ENCODE results near the gene UQCRC2.
"Not testable (repeated sequence)": the region's sequence is repeated elsewhere in the genome, so short reads cannot be mapped to it uniquely, and the experiment has no call there.

UQCRC2 gene

GRCh38 chr16:21952793-21953540 is at the start of gene UQCRC2:
UQCRC2 (plus strand) TSS chr16:21953361; CDS start chr16:21953424, 63 bp downstream.
- H3K4me1 ChIP-seq (ENCODE audit: control insufficient read depth in 5 of 5, insufficient read depth in 5 of 5, low read length in 5 of 5): peaks cover 9 to 44% (median 42%) of the 10 kb centered on the region in 5 donors
- H3K36me3 ChIP-seq (ENCODE audit: control insufficient read depth in 5 of 5, insufficient read depth in 5 of 5, low read length in 5 of 5): peaks cover 8 to 15% (median 12%) of the 10 kb centered on the region in 5 donors
- peak within 1 kb of the TSS; percentile 83 to 99 (median 98) for H3K4me3 ChIP-seq (ENCODE audit: low read depth in 1 of 5, low read length in 5 of 5)
- peak within 1 kb of the TSS; percentile 93 for H3K27ac ChIP-seq (ENCODE audit: low read depth, low read length)
- H3K27me3 ChIP-seq (ENCODE audit: control insufficient read depth in 5 of 5, insufficient read depth in 4 of 5, low read length in 5 of 5): no peaks in the 10 kb centered on the region
- H3K9me3 ChIP-seq (ENCODE audit: control insufficient read depth in 5 of 5, low read length in 5 of 5): no peaks in the 10 kb centered on the region
- peak within 1 kb of the TSS; percentile 85 to 99 (median 95) for H3K9ac ChIP-seq (ENCODE audit: low read length in 5 of 5)

GRCh38 chr16:21932650-21933049 is 20.5 kb upstream of the UQCRC2 start:
- H3K4me3 ChIP-seq (ENCODE audit: low read depth in 1 of 5, low read length in 5 of 5); H3K4me1 ChIP-seq (ENCODE audit: control insufficient read depth in 5 of 5, insufficient read depth in 5 of 5, low read length in 5 of 5); H3K27me3 ChIP-seq (ENCODE audit: control insufficient read depth in 5 of 5, insufficient read depth in 4 of 5, low read length in 5 of 5); H3K9me3 ChIP-seq (ENCODE audit: control insufficient read depth in 5 of 5, low read length in 5 of 5); H3K36me3 ChIP-seq (ENCODE audit: control insufficient read depth in 5 of 5, insufficient read depth in 5 of 5, low read length in 5 of 5); H3K9ac ChIP-seq (ENCODE audit: low read length in 5 of 5); H3K27ac ChIP-seq (ENCODE audit: low read depth, low read length): not testable (repeated sequence)

- not testable (repeated sequence) for H3K36me3 ChIP-seq (ENCODE audit: control insufficient read depth in 5 of 5, insufficient read depth in 5 of 5, low read length in 5 of 5); H3K9ac ChIP-seq (ENCODE audit: low read length in 5 of 5); H3K27ac ChIP-seq (ENCODE audit: low read depth, low read length); H3K4me1 ChIP-seq (ENCODE audit: control insufficient read depth in 5 of 5, insufficient read depth in 5 of 5, low read length in 5 of 5); H3K4me3 ChIP-seq (ENCODE audit: low read depth in 1 of 5, low read length in 5 of 5); H3K9me3 ChIP-seq (ENCODE audit: control insufficient read depth in 5 of 5, low read length in 5 of 5); H3K27me3 ChIP-seq (ENCODE audit: control insufficient read depth in 5 of 5, insufficient read depth in 4 of 5, low read length in 5 of 5)
Measured at GRCh38 chr16:21933316-21933715, 19.8 kb upstream of the UQCRC2 start.

GRCh38 chr16:21933790-21934189 is 19.4 kb upstream of the UQCRC2 start:
- not testable (repeated sequence) for H3K27me3 ChIP-seq (ENCODE audit: control insufficient read depth in 5 of 5, insufficient read depth in 4 of 5, low read length in 5 of 5); H3K36me3 ChIP-seq (ENCODE audit: control insufficient read depth in 5 of 5, insufficient read depth in 5 of 5, low read length in 5 of 5); H3K27ac ChIP-seq (ENCODE audit: low read depth, low read length); H3K4me3 ChIP-seq (ENCODE audit: low read depth in 1 of 5, low read length in 5 of 5); H3K9me3 ChIP-seq (ENCODE audit: control insufficient read depth in 5 of 5, low read length in 5 of 5); H3K9ac ChIP-seq (ENCODE audit: low read length in 5 of 5); H3K4me1 ChIP-seq (ENCODE audit: control insufficient read depth in 5 of 5, insufficient read depth in 5 of 5, low read length in 5 of 5)

GRCh38 chr16:21936216-21936615 is 16.9 kb upstream of the UQCRC2 start:
- H3K27ac ChIP-seq (ENCODE audit: low read depth, low read length); H3K9ac ChIP-seq (ENCODE audit: low read length in 5 of 5); H3K4me1 ChIP-seq (ENCODE audit: control insufficient read depth in 5 of 5, insufficient read depth in 5 of 5, low read length in 5 of 5); H3K9me3 ChIP-seq (ENCODE audit: control insufficient read depth in 5 of 5, low read length in 5 of 5); H3K4me3 ChIP-seq (ENCODE audit: low read depth in 1 of 5, low read length in 5 of 5); H3K36me3 ChIP-seq (ENCODE audit: control insufficient read depth in 5 of 5, insufficient read depth in 5 of 5, low read length in 5 of 5); H3K27me3 ChIP-seq (ENCODE audit: control insufficient read depth in 5 of 5, insufficient read depth in 4 of 5, low read length in 5 of 5): not testable (repeated sequence)

GRCh38 chr16:21937336-21937829 is 15.8 kb upstream of the UQCRC2 start:
- no peaks in the 10 kb centered on the region for H3K27me3 ChIP-seq (ENCODE audit: control insufficient read depth in 5 of 5, insufficient read depth in 4 of 5, low read length in 5 of 5)
- H3K4me3 ChIP-seq (ENCODE audit: low read depth in 1 of 5, low read length in 5 of 5): no peak overlapping the region
- no peaks in the 10 kb centered on the region for H3K36me3 ChIP-seq (ENCODE audit: control insufficient read depth in 5 of 5, insufficient read depth in 5 of 5, low read length in 5 of 5)
- peaks cover 0 to 6% (median 2%) of the 10 kb centered on the region in 5 donors for H3K4me1 ChIP-seq (ENCODE audit: control insufficient read depth in 5 of 5, insufficient read depth in 5 of 5, low read length in 5 of 5)
- no peaks in the 10 kb centered on the region for H3K9me3 ChIP-seq (ENCODE audit: control insufficient read depth in 5 of 5, low read length in 5 of 5)
- no peak overlapping the region for H3K27ac ChIP-seq (ENCODE audit: low read depth, low read length)
- H3K9ac ChIP-seq (ENCODE audit: low read length in 5 of 5): no peak overlapping the region

GRCh38 chr16:21940570-21940969 is 12.6 kb upstream of the UQCRC2 start:
- Histone ChIP-seq H3K9ac (ENCODE audit: low read length in 5 of 5) (no peak overlapping the region), H3K27ac (ENCODE audit: low read depth, low read length) (no peak overlapping the region), H3K4me3 (ENCODE audit: low read depth in 1 of 5, low read length in 5 of 5) (no peak overlapping the region), H3K27me3 (ENCODE audit: control insufficient read depth in 5 of 5, insufficient read depth in 4 of 5, low read length in 5 of 5) (no peaks in the 10 kb centered on the region), H3K4me1 (ENCODE audit: control insufficient read depth in 5 of 5, insufficient read depth in 5 of 5, low read length in 5 of 5) (no peaks in the 10 kb centered on the region), H3K9me3 (ENCODE audit: control insufficient read depth in 5 of 5, low read length in 5 of 5) (no peaks in the 10 kb centered on the region), H3K36me3 (ENCODE audit: control insufficient read depth in 5 of 5, insufficient read depth in 5 of 5, low read length in 5 of 5) (no peaks in the 10 kb centered on the region)

GRCh38 chr16:21943571-21943970 is 9.6 kb upstream of the UQCRC2 start:
- H3K9ac ChIP-seq (ENCODE audit: low read length in 5 of 5): no peak overlapping the region
- no peak overlapping the region for H3K4me3 ChIP-seq (ENCODE audit: low read depth in 1 of 5, low read length in 5 of 5)
- no peaks in the 10 kb centered on the region for H3K9me3 ChIP-seq (ENCODE audit: control insufficient read depth in 5 of 5, low read length in 5 of 5)
- H3K4me1 ChIP-seq (ENCODE audit: control insufficient read depth in 5 of 5, insufficient read depth in 5 of 5, low read length in 5 of 5): no peaks in the 10 kb centered on the region
- no peaks in the 10 kb centered on the region for H3K36me3 ChIP-seq (ENCODE audit: control insufficient read depth in 5 of 5, insufficient read depth in 5 of 5, low read length in 5 of 5)
- no peak overlapping the region for H3K27ac ChIP-seq (ENCODE audit: low read depth, low read length)
- H3K27me3 ChIP-seq (ENCODE audit: control insufficient read depth in 5 of 5, insufficient read depth in 4 of 5, low read length in 5 of 5): no peaks in the 10 kb centered on the region

GRCh38 chr16:21946889-21947635 is 6.1 kb upstream of the UQCRC2 start:
- Histone ChIP-seq H3K4me3 (ENCODE audit: low read depth in 1 of 5, low read length in 5 of 5) (no peak overlapping the region), H3K9me3 (ENCODE audit: control insufficient read depth in 5 of 5, low read length in 5 of 5) (no peaks in the 10 kb centered on the region), H3K9ac (ENCODE audit: low read length in 5 of 5) (no peak overlapping the region), H3K4me1 (ENCODE audit: control insufficient read depth in 5 of 5, insufficient read depth in 5 of 5, low read length in 5 of 5) (peaks cover 0 to 19% (median 17%) of the 10 kb centered on the region in 5 donors), H3K36me3 (ENCODE audit: control insufficient read depth in 5 of 5, insufficient read depth in 5 of 5, low read length in 5 of 5) (no peaks in the 10 kb centered on the region), H3K27ac (ENCODE audit: low read depth, low read length) (no peak overlapping the region), H3K27me3 (ENCODE audit: control insufficient read depth in 5 of 5, insufficient read depth in 4 of 5, low read length in 5 of 5) (no peaks in the 10 kb centered on the region)

- Histone ChIP-seq H3K27me3 (ENCODE audit: control insufficient read depth in 5 of 5, insufficient read depth in 4 of 5, low read length in 5 of 5) (no peaks in the 10 kb centered on the region), H3K4me3 (ENCODE audit: low read depth in 1 of 5, low read length in 5 of 5) (no peak overlapping the region), H3K27ac (ENCODE audit: low read depth, low read length) (no peak overlapping the region), H3K9me3 (ENCODE audit: control insufficient read depth in 5 of 5, low read length in 5 of 5) (no peaks in the 10 kb centered on the region), H3K4me1 (ENCODE audit: control insufficient read depth in 5 of 5, insufficient read depth in 5 of 5, low read length in 5 of 5) (peaks cover 9 to 37% (median 35%) of the 10 kb centered on the region in 5 donors), H3K36me3 (ENCODE audit: control insufficient read depth in 5 of 5, insufficient read depth in 5 of 5, low read length in 5 of 5) (no peaks in the 10 kb centered on the region), H3K9ac (ENCODE audit: low read length in 5 of 5) (peak overlapping the region in 1 of 5 donors; percentile 29)
Measured at GRCh38 chr16:21949713-21950260, 3.4 kb upstream of the UQCRC2 start.

Measured in subcutaneous abdominal adipose tissue (tissue), 5 donors.